Upper lobe of left lung (tissue), 6 donors: ENCODE measurements around the gene RBMS1. TPM values are rescaled to one million over a fixed set of nuclear protein-coding genes. Genes with fewer than 3 reads are reported as not detected.

ENCODE experiments used
- ATAC-seq, 2 donors: fragments of 200-7000 bp; cut with Tn5 transposase; one replicate each; pipeline ENCODE4 v1.9.1; 2022; ENCODE audit warnings: mild to moderate bottlenecking in 2 of 2, moderate library complexity in 2 of 2; ENCODE audit not compliant: low FRiP score in 2 of 2
- DNase-seq, 2 donors: peaks; one replicate each; pipeline ENCODE4 v3.0.0-alpha.2; 2019 to 2020
- H3K27ac ChIP-seq, 4 donors: fragments of 200-600 bp; sonication (generic); one replicate each; pipeline ENCODE4 v1.5.1; 2016 to 2019
- H3K27me3 ChIP-seq, 4 donors: fragments of 200-600 bp; sonication (generic); one replicate each; pipeline ENCODE4 v1.5.1; 2017 to 2019
- H3K36me3 ChIP-seq, 4 donors: fragments of 200-600 bp; sonication (generic); one replicate each; pipeline ENCODE4 v1.5.1; 2016 to 2019
- H3K4me1 ChIP-seq, 4 donors: fragments of 200-600 bp; sonication (generic); one replicate each; pipeline ENCODE4 v1.5.1; 2018 to 2019
- H3K4me3 ChIP-seq, 4 donors: fragments of 200-600 bp; sonication (generic); one replicate each; pipeline ENCODE4 v1.5.1; 2017 to 2019; ENCODE audit warnings: mild to moderate bottlenecking in 2 of 4, moderate library complexity in 1 of 4
- H3K9me3 ChIP-seq, 4 donors: fragments of 200-600 bp; sonication (generic); one replicate each; pipeline ENCODE4 v1.5.1; 2018 to 2019
- CTCF ChIP-seq, 6 experiments: fragments of 450-650 bp in 4 of 6; fragments of 200-600 bp in 2 of 6; sonication (generic) in 2 of 6; IDR thresholded peaks; one replicate each; pipeline ENCODE4 v1.5.1; 2016 to 2019; ENCODE audit warnings: antibody characterized with exemption in 6 of 6
- EP300 ChIP-seq, 4 donors: sonication (generic); formaldehyde crosslinking; IDR thresholded peaks; one replicate each; pipeline ENCODE4 v1.5.1; 2017; ENCODE audit warnings: antibody characterized with exemption in 4 of 4, control low read depth in 2 of 4
- POLR2A ChIP-seq, 4 donors: fragments of 450-650 bp; IDR thresholded peaks; one replicate each; pipeline ENCODE4 v1.5.1; 2016 to 2017; ENCODE audit warnings: antibody characterized with exemption in 4 of 4, mild to moderate bottlenecking in 2 of 4
- POLR2AphosphoS5 ChIP-seq, 2 donors: sonication (generic); formaldehyde crosslinking; IDR thresholded peaks; one replicate each; pipeline ENCODE4 v1.5.1; 2017; ENCODE audit warnings: antibody characterized with exemption in 2 of 2
- WGBS, 2 donors: methylation state at CpG; one replicate each; pipeline ENCODE4 v1.1.5; 2017 to 2018; 5-methylcytosine and 5-hydroxymethylcytosine counted together
- total RNA-seq, 6 donors: library from RNA; depleted of rRNA in 4 of 6; stranded (reverse); fragments of >200 nt in 4 of 6; gene quantifications; one replicate each; pipeline versions ENCODE4 v1.1.0 to v1.2.1, GENCODE V29; 2016 to 2021
- donor health status: DM: no; HTN: no; CAD: no; lungs with moderate emphysema.
- donor health status: DM: no; HTN: yes; CAD: no; lungs with severe emphysema.

Gene RBMS1
- total RNA-seq, 6 donors from 2014 or later, result 81.3 to 125 (median 95.4) TPM

- WGBS, 2 donors, result 29 to 37% methylated on average over 5 of the region's 5 CpGs
Observed at GRCh38 chr2:160294339-160294803, 199.2 kb downstream of the RBMS1 start.

GRCh38 chr2:160293391-160294091 lies 200.1 kb downstream of the RBMS1 start:
- peak overlapping the region; percentile 23 to 37 (median 32) for H3K27ac ChIP-seq
- DNase-seq (peak in 1 of 2 donors; percentile 24), ATAC-seq (peak; percentile 59 to 70)
- peak; percentile 40 to 72 for TF ChIP-seq POLR2AphosphoS5 (IDR thresholded peaks at IDR 0.05)
- TF ChIP-seq EP300 (IDR thresholded peaks at IDR 0.05), result peak in 1 of 4 donors; percentile 4
- TF ChIP-seq CTCF (IDR thresholded peaks at IDR 0.05), result no peak
- H3K36me3 ChIP-seq, result peaks cover 0 to 45% (median 9%) of the 10 kb centered on the region in 4 donors
- H3K27me3 ChIP-seq, result no peaks in the 10 kb centered on the region
- H3K4me3 ChIP-seq, result no peak overlapping the region
- H3K9me3 ChIP-seq, result no peaks in the 10 kb centered on the region
- peaks cover 48 to 61% (median 51%) of the 10 kb centered on the region in 4 donors for H3K4me1 ChIP-seq
- 87 to 90% methylated on average over 6 of the region's 6 CpGs for WGBS, 2 donors

More at GRCh38 chr2:160294339-160294803, 199.2 kb downstream of the RBMS1 start:
- Histone ChIP-seq H3K4me1 (peaks cover 47 to 58% (median 48%) of the 10 kb centered on the region in 4 donors), H3K4me3 (no peak overlapping the region), H3K27ac (peak overlapping the region; percentile 27 to 37 (median 35)), H3K9me3 (no peaks in the 10 kb centered on the region), H3K27me3 (no peaks in the 10 kb centered on the region), H3K36me3 (peaks cover 0 to 49% (median 9%) of the 10 kb centered on the region in 4 donors)
- DNase-seq, result peak in 1 of 2 donors; percentile 31
- TF ChIP-seq POLR2AphosphoS5 (IDR thresholded peaks at IDR 0.05), result peak in 1 of 2 donors; percentile 79
- no peak for TF ChIP-seq EP300 (IDR thresholded peaks at IDR 0.05)
- TF ChIP-seq CTCF (IDR thresholded peaks at IDR 0.05), result no peak
- peak; percentile 65 to 85 for ATAC-seq

GRCh38 chr2:160292225-160292624 lies 201.4 kb downstream of the RBMS1 start:
- Histone ChIP-seq H3K36me3 (peaks cover 0 to 35% (median 2%) of the 10 kb centered on the region in 4 donors), H3K27me3 (no peaks in the 10 kb centered on the region), H3K27ac (peak overlapping the region in 2 of 4 donors; percentile 30 to 37), H3K4me3 (no peak overlapping the region), H3K4me1 (peaks cover 49 to 61% (median 53%) of the 10 kb centered on the region in 4 donors), H3K9me3 (no peaks in the 10 kb centered on the region)
- TF ChIP-seq CTCF (IDR thresholded peaks at IDR 0.05) (no peak), POLR2A (IDR thresholded peaks at IDR 0.05) (no peak), EP300 (IDR thresholded peaks at IDR 0.05) (no peak), POLR2AphosphoS5 (IDR thresholded peaks at IDR 0.05) (no peak)
- ATAC-seq, result no peak
- DNase-seq, result no peak
- WGBS, 2 donors, result 72 to 88% methylated on average over 1 of the region's 1 CpG

GRCh38 chr2:160291382-160291781 lies 202.2 kb downstream of the RBMS1 start:
- H3K36me3 ChIP-seq, result peaks cover 0 to 36% (median 6%) of the 10 kb centered on the region in 4 donors
- no peaks in the 10 kb centered on the region for H3K27me3 ChIP-seq
- H3K4me1 ChIP-seq, result peaks cover 49 to 61% (median 53%) of the 10 kb centered on the region in 4 donors
- WGBS, 2 donors, result 65 to 70% methylated on average over 4 of the region's 4 CpGs
- H3K27ac ChIP-seq, result peak overlapping the region in 1 of 4 donors; percentile 35
- no peaks in the 10 kb centered on the region for H3K9me3 ChIP-seq
- DNase-seq (no peak), ATAC-seq (no peak)
- no peak overlapping the region for H3K4me3 ChIP-seq
- TF ChIP-seq POLR2A (IDR thresholded peaks at IDR 0.05), result no peak
- no peak for TF ChIP-seq EP300 (IDR thresholded peaks at IDR 0.05)
- TF ChIP-seq POLR2AphosphoS5 (IDR thresholded peaks at IDR 0.05), result no peak

GRCh38 chr2:160290598-160290997 lies 203.0 kb downstream of the RBMS1 start:
- WGBS, 2 donors, result 79 to 94% methylated on average over 3 of the region's 3 CpGs
- Histone ChIP-seq H3K27ac (no peak overlapping the region), H3K27me3 (no peaks in the 10 kb centered on the region), H3K4me3 (no peak overlapping the region), H3K36me3 (peaks cover 0 to 37% (median 11%) of the 10 kb centered on the region in 4 donors), H3K4me1 (peaks cover 48 to 60% (median 51%) of the 10 kb centered on the region in 4 donors), H3K9me3 (no peaks in the 10 kb centered on the region)
- ATAC-seq (no peak), DNase-seq (no peak)
- no peak for TF ChIP-seq EP300 (IDR thresholded peaks at IDR 0.05)
- TF ChIP-seq POLR2AphosphoS5 (IDR thresholded peaks at IDR 0.05), result peak in 1 of 2 donors; percentile 13
- no peak for TF ChIP-seq CTCF (IDR thresholded peaks at IDR 0.05)
- no peak for TF ChIP-seq POLR2A (IDR thresholded peaks at IDR 0.05)
